GM19351 (cell line): ENCODE measurements around the gene FHOD3.

ENCODE experiments used
- ATAC-seq: cut with Tn5 transposase; IDR thresholded peaks from one replicate; pipeline ENCODE4 v1.9.1; 2021; ENCODE audit warnings: mild to moderate bottlenecking, moderate library complexity; ENCODE audit not compliant: unreplicated experiment

The FHOD3 gene

GRCh38 chr18:36295880-36296301 is 1.6 kb upstream of the FHOD3 start:
- ATAC-seq = no peak

GRCh38 chr18:36296650-36297416 is 680 bp upstream of the FHOD3 start:
- ATAC-seq = peak; percentile 17

- no peak for ATAC-seq
These were observed 721 bp downstream of the FHOD3 start for GRCh38 chr18:36298126-36298741.

- ATAC-seq = no peak
These were observed 1.5 kb downstream of the FHOD3 start for GRCh38 chr18:36299015-36299414.

GRCh38 chr18:36300211-36300610 is 2.7 kb downstream of the FHOD3 start:
- ATAC-seq = no peak

GRCh38 chr18:36301884-36302283 is 4.4 kb downstream of the FHOD3 start:
- ATAC-seq = no peak

- no peak for ATAC-seq
These were observed 5.2 kb downstream of the FHOD3 start for GRCh38 chr18:36302676-36303075.

- no peak for ATAC-seq
These were observed 5.8 kb downstream of the FHOD3 start for GRCh38 chr18:36303211-36303844.

- ATAC-seq = no peak
These were observed 7.2 kb downstream of the FHOD3 start for GRCh38 chr18:36304723-36305122.

- no peak for ATAC-seq
These were observed 7.9 kb downstream of the FHOD3 start for GRCh38 chr18:36305375-36305774.

GRCh38 chr18:36307513-36307912 is 10.0 kb downstream of the FHOD3 start:
- no peak for ATAC-seq

GRCh38 chr18:36308711-36309435 is 11.4 kb downstream of the FHOD3 start:
- ATAC-seq = no peak

- ATAC-seq = no peak
These were observed 12.2 kb downstream of the FHOD3 start for GRCh38 chr18:36309436-36310391.

GRCh38 chr18:36311026-36311570 is 13.6 kb downstream of the FHOD3 start:
- no peak for ATAC-seq

GRCh38 chr18:36312806-36313395 is 15.4 kb downstream of the FHOD3 start:
- ATAC-seq = no peak

- ATAC-seq = no peak
These were observed 16.6 kb downstream of the FHOD3 start for GRCh38 chr18:36314098-36314497.

GRCh38 chr18:36314754-36315153 is 17.2 kb downstream of the FHOD3 start:
- no peak for ATAC-seq

GRCh38 chr18:36315736-36316135 is 18.2 kb downstream of the FHOD3 start:
- no peak for ATAC-seq

GRCh38 chr18:36316246-36316645 is 18.7 kb downstream of the FHOD3 start:
- no peak for ATAC-seq
